ENCODE measurements around the gene GHITM.
A peak's percentile ranks its signal among the peaks of the same experiment; 100 is the strongest.
"Not testable (repeated sequence)": the region's sequence is repeated elsewhere in the genome, so short reads cannot be mapped to it uniquely, and the experiment has no call there.

GHITM gene

GRCh38 chr10:84139126-84140035 lies at the start of gene GHITM:
TSS of gene GHITM (plus strand) at chr10:84139509. CDS start at chr10:84141501, 1,992 bp downstream.
- DNase-seq (ENCODE audit: low read depth) = peak; percentile 99

- no peak for DNase-seq (ENCODE audit: low read depth)
Measured at GRCh38 chr10:84095811-84096497, 43.4 kb upstream of the GHITM start.

DNA sequence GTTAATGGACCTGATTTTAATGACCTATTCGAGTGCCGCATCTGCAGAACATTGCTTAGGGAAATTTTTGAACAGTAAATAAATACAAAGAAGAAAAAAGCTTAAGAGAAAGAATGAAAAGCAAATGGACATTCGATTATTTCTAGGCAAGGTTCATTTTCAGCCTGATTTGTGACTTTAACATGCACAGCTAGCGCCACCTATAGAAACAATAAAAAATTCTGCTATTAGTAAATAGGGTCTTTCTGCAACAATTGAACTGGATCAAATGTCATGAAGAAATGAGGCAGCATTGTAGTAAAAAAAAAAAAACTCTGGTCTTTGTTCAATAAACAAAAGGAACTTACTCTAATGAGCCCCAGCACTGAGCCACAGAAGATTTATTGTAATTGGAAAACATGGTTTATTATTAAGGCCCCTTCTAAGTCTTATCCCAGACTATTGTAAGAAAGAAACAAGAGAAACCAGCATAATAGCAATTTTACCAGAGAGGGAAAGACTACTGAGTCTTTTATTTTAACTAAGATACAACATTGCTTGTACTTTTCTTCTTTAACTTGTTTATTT lies 41.4 kb upstream of the GHITM start:
- no peak for DNase-seq (ENCODE audit: low read depth)

- DNase-seq (ENCODE audit: low read depth) = no peak
Measured at GRCh38 chr10:84098667-84099066, 40.6 kb upstream of the GHITM start.

GRCh38 chr10:84101042-84101441 lies 38.3 kb upstream of the GHITM start:
- DNase-seq (ENCODE audit: low read depth) = no peak

DNA sequence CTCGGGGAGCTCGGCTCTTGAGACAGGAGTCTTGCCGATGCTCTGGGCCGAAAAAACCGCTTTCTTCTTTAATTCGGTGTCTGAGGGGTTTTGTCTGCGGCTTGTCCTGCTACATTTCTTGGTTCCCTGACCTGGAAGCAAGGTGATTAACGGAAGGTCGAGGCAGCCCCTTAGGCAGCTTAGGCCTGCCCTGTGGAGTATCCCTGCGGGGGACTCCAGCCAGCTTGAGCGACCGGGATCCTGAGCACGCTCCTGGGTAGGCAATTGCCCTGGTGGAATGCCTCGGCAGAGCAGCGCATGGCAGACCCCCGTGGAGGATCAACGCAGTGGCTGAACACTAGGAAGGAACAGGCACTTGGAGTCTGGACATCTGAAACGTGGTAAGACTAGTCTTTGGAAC lies 30.5 kb upstream of the GHITM start:
- DNase-seq (ENCODE audit: low read depth) = no peak

GRCh38 chr10:84109772-84110171 lies 29.5 kb upstream of the GHITM start:
- DNase-seq (ENCODE audit: low read depth) = not testable (repeated sequence)

DNA sequence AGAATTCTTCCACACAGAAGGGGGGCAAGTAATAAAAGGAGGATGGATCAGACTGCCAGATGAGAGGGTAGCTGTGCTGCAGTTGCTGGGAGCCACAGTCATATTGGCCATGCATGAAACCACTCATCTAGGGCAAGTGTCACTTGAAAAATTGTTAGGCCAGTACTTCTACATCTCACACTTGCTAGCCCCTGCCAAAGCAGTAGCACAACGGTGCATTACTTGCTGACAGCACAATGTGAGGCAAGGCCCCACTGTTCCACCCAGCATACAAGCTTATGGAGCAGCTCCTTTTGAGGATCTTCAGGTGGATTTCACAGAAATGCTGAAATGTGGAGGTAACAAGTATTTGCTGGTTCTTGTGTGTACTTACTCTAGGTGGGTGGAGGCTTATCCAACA lies 25.8 kb upstream of the GHITM start:
- DNase-seq (ENCODE audit: low read depth) = not testable (repeated sequence)

DNA sequence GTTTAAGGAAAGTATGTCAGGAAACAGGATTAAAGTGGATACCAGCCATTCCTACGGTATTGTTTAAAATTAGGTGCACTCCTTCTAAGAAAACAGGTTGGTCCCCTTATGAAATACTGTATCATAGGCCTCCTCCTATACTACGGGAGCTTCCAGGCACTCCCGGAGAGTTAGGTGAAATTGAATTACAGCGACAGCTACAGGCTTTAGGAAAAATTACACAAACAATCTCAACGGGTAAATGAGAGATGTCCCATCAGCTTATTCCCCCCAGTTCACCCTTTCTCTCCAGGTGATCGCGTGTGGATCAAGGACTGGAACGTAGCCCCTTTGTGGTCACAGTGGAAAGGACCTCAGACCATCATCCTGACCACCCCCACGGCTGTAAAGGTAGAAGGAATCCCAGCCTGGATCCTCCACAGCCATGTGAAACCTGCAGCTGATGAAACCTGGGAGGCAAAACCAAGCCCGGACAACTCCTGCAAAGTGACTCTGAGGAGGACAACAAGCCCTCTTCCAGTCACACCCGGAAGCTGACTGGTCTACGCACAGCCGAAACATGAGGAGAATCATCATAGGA lies 25.1 kb upstream of the GHITM start:
- no peak for DNase-seq (ENCODE audit: low read depth)

DNA sequence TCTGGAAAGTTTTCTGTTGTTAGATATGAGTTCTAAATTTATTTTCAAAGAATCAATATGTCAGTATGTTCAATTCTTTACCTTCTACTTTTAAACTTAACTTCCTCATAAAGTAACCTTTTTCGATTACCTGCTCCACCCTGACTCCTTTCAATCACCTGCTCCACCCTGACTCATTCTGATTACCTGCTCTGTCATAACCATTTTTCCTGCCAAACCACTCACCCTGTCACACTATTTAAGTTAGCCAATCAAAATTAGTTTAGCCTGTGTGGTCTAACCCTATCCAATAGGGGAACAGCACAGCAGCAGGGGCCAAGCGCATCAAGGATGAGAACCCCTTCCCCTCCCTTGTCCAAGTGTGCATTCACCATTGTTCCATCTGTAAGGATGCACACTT lies 22.1 kb upstream of the GHITM start:
- DNase-seq (ENCODE audit: low read depth) = not testable (repeated sequence)

- no peak for DNase-seq (ENCODE audit: low read depth)
Measured at GRCh38 chr10:84117686-84118394, 21.5 kb upstream of the GHITM start.

DNA sequence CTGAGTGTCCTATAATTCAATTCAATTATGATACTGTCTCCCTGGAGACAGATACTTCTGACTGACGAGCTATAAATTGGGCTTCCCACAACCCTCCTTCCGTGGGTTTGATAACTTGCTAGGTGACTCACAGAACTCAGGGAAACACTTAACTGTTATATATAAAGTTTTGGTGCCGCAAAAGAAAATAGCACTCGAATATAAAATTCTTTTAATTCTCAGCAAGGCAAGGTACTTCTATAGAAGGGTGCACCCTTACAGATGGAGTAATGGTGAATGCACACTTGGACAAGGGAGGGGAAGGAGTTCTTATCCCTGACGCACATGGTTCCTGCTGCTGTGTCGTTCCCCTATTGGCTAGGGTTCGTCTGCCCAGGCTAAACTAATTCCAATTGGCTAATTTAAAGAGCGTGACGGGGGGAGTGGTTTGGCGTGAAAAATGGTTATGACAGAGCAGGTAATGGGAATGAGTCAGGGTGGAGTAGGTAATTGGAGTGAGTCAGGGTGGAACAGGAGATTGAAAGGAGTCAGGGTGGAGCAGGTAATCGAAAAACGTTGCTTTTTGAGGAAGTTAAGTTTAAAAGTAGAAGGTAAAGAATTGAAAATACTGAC lies 20.8 kb upstream of the GHITM start:
- no peak for DNase-seq (ENCODE audit: low read depth)

GRCh38 chr10:84123362-84123761 lies 15.9 kb upstream of the GHITM start:
- DNase-seq (ENCODE audit: low read depth) = no peak

DNA sequence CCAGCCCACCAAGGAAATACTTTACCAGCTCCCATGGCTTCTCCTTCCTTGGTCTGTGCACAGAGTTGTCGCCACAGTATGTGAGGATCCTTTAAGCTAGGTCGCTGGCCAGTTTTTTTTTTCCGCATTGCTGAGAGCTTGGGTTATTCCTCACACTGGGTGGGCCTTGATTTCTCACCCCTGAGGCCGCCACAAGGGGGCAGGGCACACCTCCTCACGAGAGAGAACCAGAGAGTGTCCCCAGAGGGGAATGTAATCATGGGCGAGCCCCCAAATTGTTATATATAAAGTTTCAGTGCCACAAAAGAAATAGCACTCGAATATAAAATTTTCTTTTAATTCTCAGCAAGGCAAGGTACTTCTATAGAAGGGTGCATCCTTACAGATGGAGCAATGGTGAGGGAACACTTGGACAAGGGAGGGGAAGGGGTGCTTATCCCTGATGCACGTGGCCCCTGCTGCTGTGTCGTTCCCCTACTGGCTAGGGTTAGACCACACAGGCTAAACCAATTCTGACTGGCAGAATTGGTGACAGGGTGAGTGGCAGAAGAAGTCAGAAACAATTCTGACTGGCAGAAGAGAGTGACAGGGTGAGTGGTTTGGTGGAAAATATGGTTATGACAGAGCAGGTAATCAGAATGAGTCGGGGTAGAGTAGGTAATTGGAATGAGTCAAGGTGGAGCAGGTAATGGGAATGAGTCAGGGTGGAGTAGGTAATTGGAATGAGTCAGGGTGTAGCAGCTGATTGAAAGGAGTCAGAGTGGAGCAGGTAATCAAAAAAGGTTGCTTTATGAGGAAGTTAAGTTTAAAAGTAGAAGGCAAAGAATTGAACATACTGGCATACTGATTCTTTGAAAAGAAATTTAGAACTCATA lies 13.2 kb upstream of the GHITM start:
- not testable (repeated sequence) for DNase-seq (ENCODE audit: low read depth)

DNA sequence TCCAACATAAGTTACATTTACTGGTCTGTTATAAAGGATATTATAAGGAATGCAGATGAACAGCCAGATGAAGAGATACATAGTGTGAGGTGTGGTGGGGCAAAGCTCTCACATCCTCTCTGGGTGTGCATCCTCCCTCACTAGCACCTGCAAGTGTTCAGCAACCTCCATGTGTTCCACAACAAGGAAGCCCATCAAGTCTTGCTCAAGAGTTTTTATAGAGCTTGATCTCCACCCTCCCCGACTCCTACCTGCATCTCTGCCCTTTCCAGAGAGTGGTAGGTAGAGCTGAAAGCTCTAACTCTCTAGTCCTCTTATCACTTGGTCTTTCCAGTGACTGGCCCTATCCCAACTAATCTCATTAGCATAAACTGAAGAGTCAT lies 12.5 kb upstream of the GHITM start:
- DNase-seq (ENCODE audit: low read depth) = no peak

GRCh38 chr10:84135836-84136235 lies 3.5 kb upstream of the GHITM start:
- no peak for DNase-seq (ENCODE audit: low read depth)

DNA sequence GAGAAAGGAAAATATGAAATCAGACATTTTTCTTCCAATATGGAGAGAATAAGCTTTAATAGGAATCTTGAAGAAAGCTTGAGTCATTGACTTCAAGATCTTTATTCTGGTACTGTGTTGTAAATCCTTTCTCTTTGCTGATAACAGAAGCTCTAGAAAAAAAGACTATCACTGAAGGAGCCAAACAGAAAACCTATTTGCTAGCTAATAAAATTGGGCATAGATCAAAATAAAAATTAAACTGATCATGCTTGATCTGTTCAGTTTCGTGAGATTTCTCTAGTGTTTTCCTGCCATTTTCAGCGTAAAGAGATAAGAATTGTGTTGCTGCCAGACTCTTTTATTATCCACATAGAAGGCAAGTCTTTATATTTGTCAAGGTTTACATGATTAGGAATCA lies 1.5 kb upstream of the GHITM start:
- DNase-seq (ENCODE audit: low read depth) = no peak

DNA sequence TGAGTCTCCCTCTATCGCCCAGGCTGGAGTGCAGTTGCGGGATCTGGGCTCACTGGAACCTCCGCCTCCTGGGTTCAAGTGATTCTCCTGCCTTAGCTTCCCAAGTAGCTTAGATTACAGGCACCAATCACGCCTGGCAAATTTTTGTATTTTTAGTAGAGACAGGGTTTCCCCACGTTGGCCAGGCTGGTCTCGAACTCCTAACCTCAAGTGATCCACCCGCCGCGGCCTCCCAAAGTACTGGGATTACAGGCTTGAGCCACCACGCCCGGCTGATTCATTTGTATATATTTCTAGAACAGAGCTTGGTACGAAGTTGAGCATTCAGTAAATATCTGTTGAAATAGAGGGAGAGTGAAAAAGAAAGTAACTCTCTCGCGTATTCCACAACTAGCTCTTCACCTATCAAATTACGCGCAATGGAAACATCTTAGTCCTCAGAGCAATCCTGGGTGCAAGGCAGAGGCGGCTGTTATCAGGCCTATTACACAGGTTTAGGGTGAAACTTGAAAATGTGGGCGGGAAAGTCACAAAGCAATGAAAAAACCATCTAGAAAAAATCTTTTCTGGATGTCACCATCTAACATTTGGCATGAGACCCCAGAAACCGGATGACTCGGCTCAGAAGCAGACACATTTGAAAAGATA lies 707 bp upstream of the GHITM start:
- DNase-seq (ENCODE audit: low read depth) = peak; percentile 15

GRCh38 chr10:84140036-84140379 lies 699 bp downstream of the GHITM start:
- no peak for DNase-seq (ENCODE audit: low read depth)

- no peak for DNase-seq (ENCODE audit: low read depth)
Measured at GRCh38 chr10:84147347-84147746, 8.0 kb downstream of the GHITM start.

Measured in stimulated activated CD8-positive, alpha-beta memory T cell treated with anti-CD3 and anti-CD28 coated beads, Interleukin-7, amount 100 ng/mL, for 24 hours (primary cell).